Hematopoietic multipotent progenitor cell treated with erythropoietin and hydrocortisone succinate and interleukin-3 and kit ligand, for 15 days (in vitro differentiated cells): ENCODE data around the gene NPS.

Source experiments
- DNase-seq: peaks from one replicate; pipeline ENCODE4 v3.0.0-alpha.2; 2015; ENCODE audit warnings: low spot score

Gene NPS

GRCh38 chr10:127549009-127549408, at the start of gene NPS:
Gene NPS (plus strand): TSS chr10:127549309. CDS start chr10:127549369, 60 bp downstream.
- DNase-seq = no peak

- no peak for DNase-seq
Measured at GRCh38 chr10:127500127-127500526, 49.0 kb upstream of the NPS start.

- DNase-seq = no peak
Measured at GRCh38 chr10:127506094-127506493, 43.0 kb upstream of the NPS start.

- no peak for DNase-seq
Measured at GRCh38 chr10:127522298-127522697, 26.8 kb upstream of the NPS start.

- no peak for DNase-seq
Measured at GRCh38 chr10:127523476-127523875, 25.6 kb upstream of the NPS start.

GRCh38 chr10:127524229-127524628, 24.9 kb upstream of the NPS start:
- no peak for DNase-seq

GRCh38 chr10:127524908-127525665, 24.0 kb upstream of the NPS start:
- DNase-seq = no peak

- DNase-seq = no peak
Measured at GRCh38 chr10:127525686-127526085, 23.4 kb upstream of the NPS start.

GRCh38 chr10:127526161-127526560, 22.9 kb upstream of the NPS start:
- no peak for DNase-seq

- DNase-seq = no peak
Measured at GRCh38 chr10:127527320-127527719, 21.8 kb upstream of the NPS start.

- DNase-seq = no peak
Measured at GRCh38 chr10:127527891-127528290, 21.2 kb upstream of the NPS start.

GRCh38 chr10:127532193-127532592, 16.9 kb upstream of the NPS start:
- no peak for DNase-seq

GRCh38 chr10:127532659-127533058, 16.4 kb upstream of the NPS start:
- no peak for DNase-seq

GRCh38 chr10:127534074-127534473, 15.0 kb upstream of the NPS start:
- DNase-seq = no peak

GRCh38 chr10:127534496-127534895, 14.6 kb upstream of the NPS start:
- no peak for DNase-seq

- DNase-seq = no peak
Measured at GRCh38 chr10:127535802-127536515, 13.2 kb upstream of the NPS start.

- no peak for DNase-seq
Measured at GRCh38 chr10:127536972-127537760, 11.9 kb upstream of the NPS start.

GRCh38 chr10:127537924-127538323, 11.2 kb upstream of the NPS start:
- no peak for DNase-seq

- no peak for DNase-seq
Measured at GRCh38 chr10:127548022-127548421, 1.1 kb upstream of the NPS start.

- DNase-seq = no peak
Measured at GRCh38 chr10:127550861-127551260, 1.8 kb downstream of the NPS start.

- no peak for DNase-seq
Measured at GRCh38 chr10:127552446-127552845, 3.3 kb downstream of the NPS start.

- no peak for DNase-seq
Measured at GRCh38 chr10:127553417-127553816, 4.3 kb downstream of the NPS start.

GRCh38 chr10:127556916-127557315, 7.8 kb downstream of the NPS start:
- no peak for DNase-seq
